Tibial nerve (tissue), 4 donors: ENCODE measurements around the gene CUL9.

Source experiments
- EP300 ChIP-seq, 2 donors: sonication (generic); formaldehyde crosslinking; IDR thresholded peaks; one replicate each; pipeline ENCODE4 v1.6.1; 2017; ENCODE audit warnings: antibody characterized with exemption in 2 of 2, mild to moderate bottlenecking in 1 of 2
- POLR2A ChIP-seq, 2 donors: fragments of 450-650 bp; IDR thresholded peaks; one replicate each; pipeline ENCODE4 v1.6.1; 2017; ENCODE audit warnings: antibody characterized with exemption in 2 of 2, mild to moderate bottlenecking in 2 of 2, moderate library complexity in 2 of 2
- TF ChIP-seq, protein P1 (sequence below), 5 experiments: fragments of 200-600 bp in 3 of 5; fragments of 450-650 bp in 2 of 5; sonication (generic) in 3 of 5; IDR thresholded peaks; one replicate each; pipeline ENCODE4 v1.5.1; 2016 to 2019; ENCODE audit warnings: antibody characterized with exemption in 5 of 5, mild to moderate bottlenecking in 3 of 5, moderate library complexity in 2 of 5

DNA sequence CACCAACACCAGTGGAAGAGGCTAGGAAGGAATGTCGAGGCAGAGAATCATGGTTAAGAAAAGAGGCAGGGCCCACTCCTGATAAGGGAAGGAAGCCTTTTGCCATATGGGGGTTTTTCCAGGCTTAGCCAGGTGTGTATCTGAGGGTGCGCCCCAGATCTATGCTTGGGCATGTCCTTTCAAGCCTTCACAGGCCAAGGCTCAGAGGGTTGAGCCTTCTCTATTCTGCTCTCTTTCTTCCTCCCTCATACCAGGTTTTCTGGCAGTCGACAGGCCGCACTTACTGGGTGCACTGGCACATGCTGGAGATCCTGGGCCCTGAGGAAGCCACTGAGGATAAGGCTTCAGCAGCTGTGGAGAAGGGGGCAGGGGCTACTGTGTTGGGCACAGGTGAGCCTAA lies 4.7 kb downstream of the CUL9 start:
- TF ChIP-seq EP300 (IDR thresholded peaks at IDR 0.05) (no peak), POLR2A (IDR thresholded peaks at IDR 0.05) (no peak)
- TF ChIP-seq, protein P1, sequence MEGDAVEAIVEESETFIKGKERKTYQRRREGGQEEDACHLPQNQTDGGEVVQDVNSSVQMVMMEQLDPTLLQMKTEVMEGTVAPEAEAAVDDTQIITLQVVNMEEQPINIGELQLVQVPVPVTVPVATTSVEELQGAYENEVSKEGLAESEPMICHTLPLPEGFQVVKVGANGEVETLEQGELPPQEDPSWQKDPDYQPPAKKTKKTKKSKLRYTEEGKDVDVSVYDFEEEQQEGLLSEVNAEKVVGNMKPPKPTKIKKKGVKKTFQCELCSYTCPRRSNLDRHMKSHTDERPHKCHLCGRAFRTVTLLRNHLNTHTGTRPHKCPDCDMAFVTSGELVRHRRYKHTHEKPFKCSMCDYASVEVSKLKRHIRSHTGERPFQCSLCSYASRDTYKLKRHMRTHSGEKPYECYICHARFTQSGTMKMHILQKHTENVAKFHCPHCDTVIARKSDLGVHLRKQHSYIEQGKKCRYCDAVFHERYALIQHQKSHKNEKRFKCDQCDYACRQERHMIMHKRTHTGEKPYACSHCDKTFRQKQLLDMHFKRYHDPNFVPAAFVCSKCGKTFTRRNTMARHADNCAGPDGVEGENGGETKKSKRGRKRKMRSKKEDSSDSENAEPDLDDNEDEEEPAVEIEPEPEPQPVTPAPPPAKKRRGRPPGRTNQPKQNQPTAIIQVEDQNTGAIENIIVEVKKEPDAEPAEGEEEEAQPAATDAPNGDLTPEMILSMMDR (IDR thresholded peaks at IDR 0.05), result no peak
